HG02759 (cell line): ENCODE results near the gene DAPK1.

ENCODE experiments used
- ATAC-seq: cut with Tn5 transposase; IDR thresholded peaks from one replicate; pipeline ENCODE4 v1.9.1; 2021; ENCODE audit warnings: mild to moderate bottlenecking, moderate library complexity; ENCODE audit not compliant: unreplicated experiment

DAPK1 gene

DNA sequence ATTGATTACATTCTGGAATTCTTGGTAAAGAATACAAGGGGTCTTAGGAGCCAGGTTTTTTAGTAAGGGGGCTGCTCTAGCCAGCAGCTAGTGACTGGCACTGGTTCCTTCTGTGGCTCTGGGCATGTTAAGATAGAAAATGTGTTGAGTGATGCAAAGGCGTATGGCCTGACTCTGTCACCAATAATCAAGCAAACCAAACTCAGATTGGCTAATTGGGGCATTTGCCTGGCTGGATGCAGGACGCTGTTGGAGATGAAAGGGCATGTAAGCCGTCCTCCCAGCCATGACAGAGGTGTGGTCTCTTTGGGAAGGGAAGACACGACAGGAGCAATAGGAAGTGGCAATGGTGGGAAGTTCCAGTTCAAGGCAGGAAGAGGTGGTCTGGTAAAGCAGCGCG, 140.6 kb downstream of the DAPK1 start:
- ATAC-seq = no peak

DNA sequence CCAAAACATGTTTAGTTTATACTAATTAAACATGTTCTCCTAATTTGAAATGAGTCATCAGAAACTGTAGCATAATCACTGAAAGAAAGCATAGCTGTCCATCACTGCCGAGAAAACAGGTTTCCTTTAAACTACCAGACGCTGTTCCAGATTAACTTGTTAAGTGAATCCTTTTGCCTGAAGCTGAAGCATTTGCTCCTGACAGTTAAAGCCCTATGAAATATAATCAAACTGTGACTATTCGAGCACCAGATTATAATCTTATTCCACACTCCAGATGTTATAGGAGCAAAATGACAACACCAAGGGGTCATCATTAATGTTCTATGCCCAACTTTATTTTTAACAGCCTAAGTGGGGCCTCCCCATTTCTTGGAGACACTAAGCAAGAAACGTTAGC, 142.3 kb downstream of the DAPK1 start:
- no peak for ATAC-seq

GRCh38 chr9:87640385-87640795, 142.7 kb downstream of the DAPK1 start:
- ATAC-seq = no peak

- no peak for ATAC-seq
Observed at GRCh38 chr9:87641067-87641466, 143.4 kb downstream of the DAPK1 start.

DNA sequence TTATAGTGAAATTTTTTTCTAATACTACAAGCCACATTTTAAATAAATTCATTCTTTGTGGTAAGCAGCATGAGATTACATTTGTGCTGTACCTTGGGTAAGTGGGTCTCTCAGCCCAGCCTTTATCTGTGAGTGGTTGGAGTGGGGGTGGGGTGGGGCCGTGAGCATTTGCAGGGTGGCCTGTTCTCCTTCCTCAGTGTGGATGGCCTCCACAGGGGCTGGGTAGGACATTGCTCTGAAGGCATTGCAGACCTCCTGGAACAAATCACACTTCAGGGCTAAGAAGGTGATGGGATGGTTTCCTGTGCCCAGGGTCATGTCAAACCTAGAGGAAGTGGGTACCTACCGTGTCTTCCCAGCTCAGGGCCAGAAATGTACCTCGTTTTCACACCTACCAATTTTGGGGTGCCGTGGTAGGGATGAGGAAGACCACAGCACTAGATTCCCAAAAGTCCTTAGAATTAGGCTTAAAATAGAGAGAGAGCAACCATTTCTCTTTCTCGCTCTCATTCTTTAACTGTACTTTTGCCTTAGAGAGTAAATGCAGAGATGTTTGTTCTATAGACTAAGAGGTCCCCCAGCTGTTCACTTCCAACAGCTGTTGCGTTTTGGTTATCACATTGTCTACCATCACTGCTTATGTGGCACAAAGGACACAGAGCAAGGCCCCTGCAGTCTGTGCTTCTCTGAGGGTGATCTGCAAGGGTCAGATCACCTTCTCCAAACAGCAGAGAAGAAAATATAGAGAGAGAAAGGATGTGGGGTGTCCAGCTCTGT, 144.9 kb downstream of the DAPK1 start:
- ATAC-seq = no peak

- no peak for ATAC-seq
Observed at GRCh38 chr9:87643107-87643650, 145.5 kb downstream of the DAPK1 start.

- no peak for ATAC-seq
Observed at GRCh38 chr9:87643778-87644570, 146.3 kb downstream of the DAPK1 start.

GRCh38 chr9:87644659-87645058, 147.0 kb downstream of the DAPK1 start:
- no peak for ATAC-seq

DNA sequence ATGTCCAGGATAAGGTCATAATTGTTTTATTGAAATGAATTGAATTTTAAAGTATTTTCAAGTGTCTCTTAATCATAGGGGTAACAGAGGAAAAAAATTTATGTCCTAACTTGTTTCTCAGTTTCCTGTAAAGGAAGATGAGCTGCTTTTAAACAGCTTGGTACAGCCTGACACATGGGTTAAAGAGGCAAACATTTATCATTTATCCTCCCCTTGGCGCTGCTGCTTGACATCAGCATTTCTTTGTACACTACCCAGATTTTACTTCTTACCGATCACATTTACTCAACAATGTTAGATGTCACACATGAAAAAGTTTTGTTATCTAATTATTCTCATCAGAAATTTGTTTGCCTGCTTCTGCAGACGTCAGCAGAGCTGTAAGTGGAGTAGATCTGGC, 148.9 kb downstream of the DAPK1 start:
- no peak for ATAC-seq

DNA sequence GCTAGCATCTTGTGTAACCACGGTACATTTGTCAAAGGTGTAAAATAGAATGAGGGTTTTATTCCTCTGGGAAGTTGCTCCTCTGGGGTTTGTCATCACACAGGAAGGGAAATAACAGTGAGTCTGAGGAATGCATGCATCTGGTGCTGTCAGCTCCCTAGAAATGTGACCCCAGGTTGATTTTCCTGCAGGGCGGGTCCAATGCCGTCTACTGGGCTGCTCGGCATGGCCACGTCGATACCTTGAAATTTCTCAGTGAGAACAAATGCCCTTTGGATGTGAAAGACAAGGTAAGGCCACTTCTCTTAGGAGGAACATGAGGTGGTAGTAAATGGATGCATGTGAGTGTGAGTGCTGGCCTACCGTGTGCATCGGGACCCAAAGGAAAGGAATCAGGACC, 149.4 kb downstream of the DAPK1 start:
- no peak for ATAC-seq

- ATAC-seq = no peak
Observed at GRCh38 chr9:87648606-87649005, 150.9 kb downstream of the DAPK1 start.

DNA sequence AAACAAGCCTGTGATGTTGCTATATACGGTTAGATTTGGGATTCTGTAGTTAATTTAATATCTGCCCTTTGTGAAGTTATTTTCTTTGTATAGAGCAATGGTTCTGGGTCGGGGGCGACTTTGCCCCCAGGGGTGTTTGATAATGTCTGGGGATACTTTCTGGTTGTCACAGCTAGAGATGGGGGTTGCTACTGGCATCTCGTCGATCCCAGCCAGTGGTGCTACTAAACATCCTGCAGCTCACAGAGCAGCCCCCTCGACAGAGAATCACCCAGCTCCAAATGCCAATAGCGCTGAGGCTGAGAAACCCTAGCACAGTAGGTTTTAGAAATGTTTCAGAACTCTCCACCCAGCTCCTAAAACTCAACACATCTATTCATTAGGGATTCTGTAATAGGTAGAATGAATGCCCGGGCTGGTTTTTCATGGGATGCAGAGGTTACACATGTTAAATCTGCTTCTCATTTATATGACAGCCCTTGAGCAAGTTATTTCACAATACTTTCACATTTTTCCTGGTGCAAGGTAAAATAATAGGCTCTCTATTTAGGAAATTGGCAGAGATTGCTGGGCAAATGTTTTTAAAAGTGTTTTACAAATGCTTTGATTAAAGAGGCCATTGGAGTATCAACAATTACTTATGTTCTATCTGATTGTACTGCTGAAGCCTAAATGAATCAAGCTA, 153.1 kb downstream of the DAPK1 start:
- ATAC-seq = no peak

- no peak for ATAC-seq
Observed at GRCh38 chr9:87651431-87651830, 153.8 kb downstream of the DAPK1 start.

DNA sequence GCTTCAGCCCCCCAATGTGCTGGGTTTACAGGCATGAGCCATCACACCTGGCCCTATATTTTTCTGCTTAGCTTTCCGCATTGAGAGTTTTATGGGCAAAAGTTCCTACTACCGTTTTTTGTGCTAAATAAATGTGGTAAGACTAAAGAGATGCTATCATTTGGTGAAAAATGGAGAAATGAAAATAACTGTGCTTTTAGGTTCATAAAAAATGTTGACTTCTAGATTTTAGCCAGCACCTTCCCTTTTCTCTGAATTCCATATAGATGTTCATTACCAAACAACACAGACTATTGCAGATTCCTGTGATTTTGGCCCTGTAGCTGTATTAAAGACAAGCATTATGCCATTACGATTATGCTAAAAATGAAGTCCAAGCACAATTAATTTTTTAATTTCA, 156.3 kb downstream of the DAPK1 start:
- no peak for ATAC-seq

- ATAC-seq = no peak
Observed at GRCh38 chr9:87655731-87656130, 158.1 kb downstream of the DAPK1 start.

DNA sequence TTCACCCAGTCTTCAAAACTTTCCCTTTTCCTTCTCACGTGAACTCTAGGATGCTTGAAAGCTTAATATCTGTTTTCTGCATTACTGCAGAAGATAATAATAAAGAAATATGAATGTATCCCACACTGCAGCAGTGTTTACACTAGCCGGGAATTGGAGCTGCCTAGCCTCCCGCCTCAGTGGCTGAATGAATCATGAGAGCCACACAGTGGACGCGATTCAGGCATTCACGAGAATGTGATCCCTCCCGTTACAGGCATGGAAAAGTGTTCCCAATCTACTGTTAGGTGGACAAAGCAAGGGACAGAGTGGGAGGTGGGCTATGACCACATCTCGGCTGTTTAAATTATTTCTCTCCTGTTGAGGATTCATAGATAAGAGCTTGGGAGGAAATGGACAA, 158.8 kb downstream of the DAPK1 start:
- ATAC-seq = no peak

DNA sequence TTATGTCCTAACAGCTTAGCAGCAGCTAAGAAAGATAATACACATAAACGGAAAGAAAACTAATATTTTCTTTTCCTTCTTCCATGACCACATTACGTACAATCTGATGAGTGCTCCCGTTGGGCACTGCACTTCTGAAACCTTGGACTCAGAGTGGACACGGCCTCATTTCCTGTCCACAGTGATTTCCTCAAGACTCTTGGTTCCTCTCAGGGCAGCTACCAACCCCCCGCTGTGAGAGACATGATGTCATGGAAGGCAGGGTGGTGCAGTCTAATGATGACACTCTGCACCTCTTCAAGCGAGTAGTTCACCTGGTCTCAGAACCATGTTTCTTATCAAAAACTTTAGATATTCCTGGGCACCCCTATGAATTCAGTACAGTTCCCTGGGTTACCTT, 159.5 kb downstream of the DAPK1 start:
- no peak for ATAC-seq

DNA sequence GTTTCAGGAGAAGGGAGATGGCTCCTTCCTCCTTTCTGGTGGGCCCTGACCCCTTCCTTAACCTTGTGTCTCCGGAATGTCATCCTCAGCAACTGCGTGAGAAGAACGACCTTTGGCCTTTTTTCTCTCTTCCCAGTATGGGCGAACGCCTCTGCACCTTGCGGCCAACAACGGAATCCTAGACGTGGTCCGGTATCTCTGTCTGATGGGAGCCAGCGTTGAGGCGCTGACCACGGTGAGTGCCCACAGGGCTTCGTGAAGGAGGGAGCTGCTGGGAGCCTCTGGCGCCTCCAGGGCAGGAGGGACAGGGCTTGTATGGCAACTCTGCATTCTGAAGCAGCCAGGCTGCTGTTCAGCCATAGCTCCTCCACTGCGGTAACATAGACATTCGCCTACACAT, 160.2 kb downstream of the DAPK1 start:
- no peak for ATAC-seq

DNA sequence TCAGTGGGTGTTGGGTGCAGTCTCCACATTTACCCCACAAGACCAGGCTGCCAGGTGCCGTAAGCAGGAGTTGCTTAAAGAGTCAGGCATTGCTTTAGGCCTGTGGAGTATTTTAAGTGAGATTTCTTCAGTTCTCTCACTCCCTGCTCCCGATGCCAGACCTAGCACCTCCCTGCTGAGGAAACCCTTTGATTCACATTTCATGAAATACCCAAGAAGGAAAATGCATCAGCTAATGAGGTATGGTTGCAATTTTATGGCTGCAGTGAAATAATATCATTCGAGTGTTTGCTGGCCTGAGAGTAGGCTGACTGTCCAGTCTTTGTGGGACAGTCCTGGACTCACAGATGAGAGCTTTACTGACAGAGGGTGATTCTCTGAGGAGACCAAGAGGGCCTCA, 160.8 kb downstream of the DAPK1 start:
- ATAC-seq = no peak

- ATAC-seq = no peak
Observed at GRCh38 chr9:87659534-87660419, 162.1 kb downstream of the DAPK1 start.

DNA sequence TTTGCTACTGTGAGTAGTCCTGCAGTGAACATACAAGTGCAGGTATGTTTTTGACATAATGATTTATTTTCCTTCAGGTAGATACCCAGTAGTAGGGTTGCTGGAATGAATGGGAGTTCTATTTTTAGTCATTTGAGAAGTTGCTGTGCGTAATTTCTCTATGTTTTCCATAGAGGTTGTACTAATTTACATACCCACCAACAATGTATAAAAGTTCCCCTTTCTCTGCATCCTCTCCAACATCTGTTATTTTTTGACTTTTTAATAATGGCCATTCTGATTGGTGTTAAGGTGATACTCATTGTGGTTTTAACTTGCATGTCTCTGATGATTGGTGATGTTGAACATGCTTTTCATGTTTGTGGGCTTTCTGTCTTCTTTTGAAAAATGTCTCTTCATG, 163.6 kb downstream of the DAPK1 start:
- no peak for ATAC-seq
